GM18502 (cell line): ENCODE results near the gene CCDC82.

Source experiments
- ATAC-seq: cut with Tn5 transposase; IDR thresholded peaks from one replicate; pipeline ENCODE4 v1.9.1; 2021; ENCODE audit warnings: mild to moderate bottlenecking; ENCODE audit not compliant: unreplicated experiment, poor library complexity

Gene CCDC82

GRCh38 chr11:96331699-96332116 is 58.0 kb downstream of the CCDC82 start:
- ATAC-seq, result no peak

- ATAC-seq, result no peak
Observed at GRCh38 chr11:96330511-96330859, 59.2 kb downstream of the CCDC82 start.

GRCh38 chr11:96329855-96330510 is 59.7 kb downstream of the CCDC82 start:
- ATAC-seq, result no peak

DNA sequence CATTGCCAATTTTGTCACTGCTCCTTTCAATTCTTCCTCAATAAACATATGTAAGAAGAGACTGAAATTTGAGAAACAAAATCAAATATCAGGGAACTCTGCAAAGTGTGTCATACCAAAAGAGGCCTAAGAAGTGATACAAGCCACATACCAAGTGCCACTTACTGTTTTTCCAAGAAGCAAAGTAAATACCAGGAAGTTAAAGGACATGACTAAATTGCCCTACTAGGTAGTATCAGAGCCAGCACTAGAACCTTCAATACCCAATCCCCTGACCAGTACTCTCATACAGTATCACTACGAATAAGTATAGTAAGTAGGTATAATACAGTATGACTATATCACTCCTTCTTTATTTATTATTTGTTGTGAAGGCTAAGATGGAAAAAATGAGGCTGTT is 60.3 kb downstream of the CCDC82 start:
- ATAC-seq, result no peak

- ATAC-seq, result no peak
Observed at GRCh38 chr11:96328395-96329010, 61.2 kb downstream of the CCDC82 start.

GRCh38 chr11:96326959-96327358 is 62.8 kb downstream of the CCDC82 start:
- no peak for ATAC-seq

GRCh38 chr11:96324912-96325311 is 64.8 kb downstream of the CCDC82 start:
- ATAC-seq, result no peak

GRCh38 chr11:96323642-96323985 is 66.1 kb downstream of the CCDC82 start:
- ATAC-seq, result no peak

- no peak for ATAC-seq
Observed at GRCh38 chr11:96322775-96323641, 66.7 kb downstream of the CCDC82 start.

GRCh38 chr11:96321091-96321490 is 68.6 kb downstream of the CCDC82 start:
- no peak for ATAC-seq

- ATAC-seq, result no peak
Observed at GRCh38 chr11:96319898-96320656, 69.6 kb downstream of the CCDC82 start.

DNA sequence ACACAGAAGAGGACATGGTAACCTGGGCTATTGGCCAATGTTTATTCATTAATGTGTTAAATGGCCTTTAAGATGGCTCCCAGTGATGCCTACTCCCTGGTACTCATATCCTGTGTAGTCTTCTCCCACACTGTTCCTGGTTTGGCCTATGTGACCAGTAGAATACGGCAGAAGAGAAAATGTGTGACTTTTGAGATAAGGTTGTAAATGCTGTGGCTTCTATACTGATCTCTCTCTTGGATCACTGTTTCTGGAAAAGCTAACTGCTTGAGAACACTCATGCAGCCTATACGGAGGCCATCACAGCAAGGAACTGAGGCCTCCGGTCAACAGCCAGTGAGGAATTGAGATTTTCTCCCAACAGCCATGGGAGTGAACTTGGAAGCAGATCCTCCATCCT is 70.9 kb downstream of the CCDC82 start:
- ATAC-seq, result no peak

- no peak for ATAC-seq
Observed at GRCh38 chr11:96318399-96318798, 71.3 kb downstream of the CCDC82 start.

DNA sequence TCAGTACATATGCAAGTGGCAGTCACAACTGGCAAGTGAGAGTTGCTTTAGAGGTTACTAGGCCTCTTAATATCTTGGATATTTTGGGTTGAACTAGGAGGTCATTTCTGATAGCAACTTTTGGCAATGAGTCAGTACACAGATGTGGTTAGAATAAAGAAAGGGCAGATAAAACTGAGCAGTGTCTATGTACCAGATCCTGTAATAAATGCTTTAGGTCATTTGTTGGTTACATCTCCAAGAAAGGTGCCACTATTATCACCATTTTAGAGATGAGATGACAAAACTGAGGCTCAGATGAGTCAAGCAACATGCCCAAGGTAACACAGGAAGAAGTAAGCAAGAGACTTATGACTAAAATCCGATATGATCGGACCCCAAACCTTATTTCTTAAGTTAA is 71.7 kb downstream of the CCDC82 start:
- ATAC-seq, result no peak

- ATAC-seq, result no peak
Observed at GRCh38 chr11:96317571-96317970, 72.1 kb downstream of the CCDC82 start.

DNA sequence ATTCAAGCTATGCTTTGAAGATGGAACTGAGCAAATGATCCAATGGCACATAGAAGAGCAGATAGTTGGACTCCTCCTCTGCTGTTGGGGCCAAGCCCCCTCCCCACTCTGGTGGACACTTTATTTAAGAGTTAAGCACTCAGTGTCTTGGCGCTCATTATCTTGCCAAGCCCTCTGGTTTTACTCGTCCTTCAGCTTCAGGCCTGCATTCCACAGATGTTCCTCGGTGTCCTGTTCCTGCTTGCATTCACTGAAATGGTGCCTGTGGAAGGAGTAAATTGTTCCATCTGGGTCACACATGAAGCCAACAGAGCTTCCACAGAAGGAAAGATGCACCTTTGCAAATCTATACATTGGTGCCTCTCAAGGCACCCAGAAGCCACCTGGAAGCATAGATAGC is 72.8 kb downstream of the CCDC82 start:
- ATAC-seq, result no peak

DNA sequence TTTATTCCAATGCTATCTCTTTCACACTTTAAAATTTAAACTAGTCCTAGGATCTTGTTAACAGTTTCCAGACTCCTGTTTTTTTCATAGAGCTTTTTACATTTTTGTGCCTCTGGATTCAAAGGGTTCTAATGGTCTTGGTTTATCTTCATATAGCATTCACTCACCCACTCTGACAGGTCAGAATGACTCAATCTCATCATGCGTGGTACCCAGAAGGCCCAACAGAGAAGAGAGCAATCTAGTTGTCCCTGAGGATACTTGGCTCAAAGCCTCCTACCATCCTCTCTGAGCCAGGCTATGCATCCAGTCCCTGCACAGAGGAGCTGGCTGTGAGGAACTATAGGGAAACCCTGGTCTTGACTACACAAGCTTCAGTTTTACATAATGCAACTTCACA is 74.2 kb downstream of the CCDC82 start:
- no peak for ATAC-seq

DNA sequence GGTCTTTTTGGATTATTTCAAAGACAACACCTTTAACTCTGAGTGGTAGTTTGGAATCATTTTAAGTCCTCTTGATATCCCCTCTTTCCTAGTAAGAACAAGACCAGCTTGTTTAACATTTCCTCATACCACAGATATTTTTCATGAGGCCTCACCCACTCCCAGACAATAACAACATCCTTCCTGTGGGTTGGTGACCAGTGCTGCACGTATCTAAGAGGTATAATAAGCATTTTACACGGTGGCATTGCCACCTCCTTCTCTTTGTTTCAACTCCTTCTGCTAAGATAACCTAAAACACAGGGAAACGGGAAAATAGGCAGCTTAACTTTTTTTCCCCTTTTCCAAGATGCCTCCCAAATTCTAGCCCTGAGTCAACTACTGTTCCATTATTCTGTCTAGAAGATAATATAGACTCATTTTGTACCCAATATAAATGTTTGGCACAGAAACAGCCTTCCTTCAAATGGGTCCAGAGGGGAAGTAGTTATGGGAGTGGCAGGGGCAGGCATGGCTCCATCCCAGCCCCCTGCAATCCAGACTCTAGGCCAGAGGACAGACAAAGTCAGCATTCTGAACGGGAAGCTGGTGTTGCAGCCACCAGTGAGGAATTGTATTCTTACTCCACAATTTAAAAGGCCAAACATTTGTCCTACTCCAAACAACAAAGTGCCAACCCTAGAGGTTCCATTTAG is 75.2 kb downstream of the CCDC82 start:
- no peak for ATAC-seq

- ATAC-seq, result no peak
Observed at GRCh38 chr11:96313163-96313562, 76.5 kb downstream of the CCDC82 start.

DNA sequence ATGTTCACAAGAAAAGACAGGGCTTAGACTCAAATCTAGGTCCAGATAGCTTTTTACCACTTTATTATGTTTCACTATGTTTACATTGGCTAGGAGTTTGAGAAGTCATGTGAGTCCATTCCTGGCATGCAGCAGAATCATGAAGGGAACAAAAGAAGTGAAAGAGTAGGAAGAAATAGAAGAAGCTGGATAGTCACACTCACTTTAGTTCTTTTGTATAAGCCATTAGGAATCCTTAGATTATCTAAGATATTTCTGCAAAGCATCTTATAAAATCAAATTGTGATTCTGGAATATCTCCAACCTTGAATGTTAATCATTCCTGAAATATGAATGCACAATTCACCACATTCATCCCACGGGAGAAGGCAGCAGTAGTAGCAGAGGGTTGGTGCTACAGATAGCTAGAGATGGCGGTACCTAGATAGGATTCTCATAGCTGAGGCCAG is 78.6 kb downstream of the CCDC82 start:
- ATAC-seq, result no peak
